GM18508 (cell line): ENCODE measurements around the gene ZBED6.

ENCODE experiments used
- ATAC-seq: cut with Tn5 transposase; IDR thresholded peaks from one replicate; pipeline ENCODE4 v1.9.1; 2021; ENCODE audit warnings: moderate number of reproducible peaks; ENCODE audit not compliant: insufficient read depth, unreplicated experiment

ZBED6 gene

DNA sequence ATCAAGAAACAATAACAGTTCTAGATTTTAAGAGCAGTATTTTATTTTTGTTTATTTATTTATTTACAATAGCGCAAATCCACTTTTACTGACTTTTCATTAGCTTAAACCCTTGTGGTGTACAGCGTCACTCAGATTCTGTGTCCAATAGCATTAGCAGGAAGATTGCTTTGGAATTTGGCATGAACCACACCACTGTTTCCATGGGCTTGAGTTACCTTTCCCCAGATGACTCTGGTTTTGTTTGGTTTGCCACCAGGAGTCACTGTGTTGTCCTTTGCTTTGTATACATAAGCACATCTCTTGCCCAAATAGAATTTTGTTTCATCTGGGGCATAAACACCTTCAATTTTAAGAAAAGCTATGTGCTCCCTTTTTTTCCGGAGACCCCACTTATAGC lies 40.1 kb downstream of the ZBED6 start:
- no peak for ATAC-seq

DNA sequence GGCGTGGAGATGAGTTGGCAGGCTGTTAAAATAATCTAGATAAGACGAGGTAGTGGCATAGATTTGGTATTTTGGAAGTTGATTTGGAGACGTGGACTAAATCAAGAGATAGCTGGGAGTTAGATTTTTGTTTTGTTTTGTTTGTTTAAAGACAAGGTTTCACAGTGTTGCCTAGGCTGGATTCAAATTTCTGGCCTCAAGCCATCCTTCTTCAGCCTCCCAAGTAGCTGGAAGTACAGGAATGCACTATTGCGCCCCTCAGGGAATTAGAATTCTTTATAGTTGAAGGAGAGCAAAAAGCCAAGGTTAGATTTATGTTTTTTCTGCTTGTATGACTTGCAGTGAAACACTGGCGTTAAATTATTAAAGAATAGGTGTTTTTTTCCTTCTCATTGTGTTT lies 43.7 kb downstream of the ZBED6 start:
- ATAC-seq, result no peak

- no peak for ATAC-seq
Observed at GRCh38 chr1:203840208-203840808, 44.9 kb downstream of the ZBED6 start.

DNA sequence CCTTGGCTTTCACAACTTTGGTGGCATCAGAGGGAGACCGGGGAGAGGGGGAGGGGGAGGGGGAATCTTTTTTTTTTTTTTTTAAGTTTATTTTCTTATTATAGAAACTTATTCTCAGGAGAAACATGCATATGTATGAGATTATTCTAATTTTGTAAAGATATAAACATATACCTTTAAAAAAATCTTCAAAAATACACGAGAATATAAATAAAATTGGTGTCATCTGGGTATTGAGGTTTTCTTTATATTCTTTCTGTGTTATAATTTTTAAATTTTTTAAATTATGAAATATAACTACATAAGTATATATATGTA lies 47.1 kb downstream of the ZBED6 start:
- ATAC-seq, result no peak

- ATAC-seq, result no peak
Observed at GRCh38 chr1:203843435-203843834, 48.0 kb downstream of the ZBED6 start.
